ENCODE measurements around the gene SF3B5.
A peak's percentile ranks its signal among the peaks of the same experiment; 100 is the strongest.

The SF3B5 gene

DNA sequence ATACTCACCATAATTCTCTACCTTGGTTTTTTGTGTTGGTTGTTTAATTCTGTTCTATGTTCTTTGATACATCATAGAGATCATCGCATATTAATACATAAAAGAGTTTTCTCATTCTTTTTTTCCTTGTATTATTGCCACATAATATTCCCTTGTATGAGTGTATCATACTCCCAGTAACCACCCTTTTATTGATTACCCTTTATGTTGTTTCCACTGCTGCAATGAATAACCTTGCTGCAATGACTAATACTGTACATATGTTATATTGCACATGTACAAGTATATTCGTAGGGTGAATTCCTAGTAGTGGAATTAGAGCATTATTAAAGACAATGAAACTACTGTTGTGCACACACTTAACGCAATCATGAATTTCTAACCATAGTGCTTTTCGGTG, 9.1 kb upstream of the SF3B5 start:
- Mint-ChIP-seq H3K4me1 (no peaks in the 10 kb centered on the region), H3K27me3 (ENCODE audit: low read depth, poor library complexity) (peaks cover 24% of the 10 kb centered on the region)

GRCh38 chr6:144103026-144103563, 7.7 kb upstream of the SF3B5 start:
- Mint-ChIP-seq H3K4me3 (no peak overlapping the region), H3K4me1 (no peaks in the 10 kb centered on the region), H3K36me3 (ENCODE audit: low read depth) (no peaks in the 10 kb centered on the region), H3K27ac (no peak overlapping the region), H3K27me3 (ENCODE audit: low read depth, poor library complexity) (peaks cover 27% of the 10 kb centered on the region), H3K9me3 (no peaks in the 10 kb centered on the region)
- no peak for DNase-seq
- no peak for TF ChIP-seq CTCF (IDR thresholded peaks at IDR 0.05)

More for the DNA sequence above, 9.1 kb upstream of the SF3B5 start:
- no peak for DNase-seq
- H3K27ac Mint-ChIP-seq = no peak overlapping the region
- no peaks in the 10 kb centered on the region for H3K9me3 Mint-ChIP-seq
- H3K36me3 Mint-ChIP-seq (ENCODE audit: low read depth) = no peaks in the 10 kb centered on the region
- no peak overlapping the region for H3K4me3 Mint-ChIP-seq
- TF ChIP-seq CTCF (IDR thresholded peaks at IDR 0.05) = no peak

GRCh38 chr6:144098993-144099392, 3.6 kb upstream of the SF3B5 start:
- Mint-ChIP-seq H3K36me3 (ENCODE audit: low read depth) (peaks cover 4% of the 10 kb centered on the region), H3K4me1 (peaks cover 11% of the 10 kb centered on the region), H3K9me3 (no peaks in the 10 kb centered on the region), H3K27me3 (ENCODE audit: low read depth, poor library complexity) (peaks cover 41% of the 10 kb centered on the region), H3K27ac (no peak overlapping the region), H3K4me3 (no peak overlapping the region)
- no peak for TF ChIP-seq CTCF (IDR thresholded peaks at IDR 0.05)
- no peak for DNase-seq

GRCh38 chr6:144094731-144095133, 641 bp downstream of the SF3B5 start:
- H3K36me3 Mint-ChIP-seq (ENCODE audit: low read depth) = peaks cover 11% of the 10 kb centered on the region
- no peak for TF ChIP-seq CTCF (IDR thresholded peaks at IDR 0.05)
- H3K9me3 Mint-ChIP-seq = no peaks in the 10 kb centered on the region
- DNase-seq = no peak
- H3K4me3 Mint-ChIP-seq = peak overlapping the region; percentile 99
- H3K27me3 Mint-ChIP-seq (ENCODE audit: low read depth, poor library complexity) = peaks cover 27% of the 10 kb centered on the region
- peak overlapping the region; percentile 99 for H3K27ac Mint-ChIP-seq
- H3K4me1 Mint-ChIP-seq = peaks cover 19% of the 10 kb centered on the region

DNA sequence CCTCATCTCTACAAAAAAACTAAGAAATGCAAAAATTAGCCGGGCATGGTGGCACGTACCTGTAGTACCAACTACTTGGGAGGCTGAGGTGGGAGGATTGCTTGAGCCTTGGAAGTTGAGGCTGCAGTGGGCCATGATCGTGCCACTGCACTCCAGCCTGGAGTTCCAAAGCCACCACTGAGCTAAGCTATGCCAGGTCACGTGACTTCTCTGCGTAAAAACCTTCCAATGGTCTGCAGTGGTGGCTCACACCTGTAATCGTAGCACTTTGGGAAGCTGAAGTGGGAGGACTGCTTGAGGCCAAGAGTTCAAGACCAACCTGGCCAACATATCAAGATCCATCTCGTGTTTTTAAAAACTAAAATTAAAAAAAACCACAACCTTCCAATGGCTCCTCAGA, 1.7 kb downstream of the SF3B5 start:
- Mint-ChIP-seq H3K4me1 (peaks cover 19% of the 10 kb centered on the region), H3K9me3 (no peaks in the 10 kb centered on the region), H3K4me3 (peak overlapping the region; percentile 99), H3K27me3 (ENCODE audit: low read depth, poor library complexity) (peaks cover 18% of the 10 kb centered on the region), H3K27ac (no peak overlapping the region), H3K36me3 (ENCODE audit: low read depth) (peaks cover 11% of the 10 kb centered on the region)
- DNase-seq = no peak
- TF ChIP-seq CTCF (IDR thresholded peaks at IDR 0.05) = no peak

GRCh38 chr6:144093236-144093635, 2.1 kb downstream of the SF3B5 start:
- Mint-ChIP-seq H3K9me3 (no peaks in the 10 kb centered on the region), H3K4me1 (peaks cover 19% of the 10 kb centered on the region), H3K27me3 (ENCODE audit: low read depth, poor library complexity) (peaks cover 14% of the 10 kb centered on the region), H3K27ac (no peak overlapping the region), H3K4me3 (peak overlapping the region; percentile 99), H3K36me3 (ENCODE audit: low read depth) (peaks cover 11% of the 10 kb centered on the region)
- TF ChIP-seq CTCF (IDR thresholded peaks at IDR 0.05) = no peak
- DNase-seq = no peak

All from nephron progenitor cell (in vitro differentiated cells).